SJSA1 (cell line): ENCODE data around the gene SKIC2. TPM values are rescaled to one million over a fixed set of nuclear protein-coding genes. Genes with fewer than 3 reads are reported as not detected.
A peak's percentile ranks its signal among the peaks of the same experiment; 100 is the strongest.
"Not testable (repeated sequence)": the region's sequence is repeated elsewhere in the genome, so short reads cannot be mapped to it uniquely, and the experiment has no call there.

Source experiments
- DNase-seq, 2 experiments: peaks; one replicate each; pipeline ENCODE4 v3.0.0-alpha.2; 2015 to 2020; ENCODE audit warnings: low spot score in 2 of 2, low read depth in 1 of 2
- H3K27ac ChIP-seq: fragments of 250-450 bp; sonication (Bioruptor Pico); 2 replicates; pipeline ENCODE4 v1.5.1; 2020; ENCODE audit warnings: mild to moderate bottlenecking, moderate library complexity
- H3K27me3 ChIP-seq: fragments of 250-450 bp; sonication (Bioruptor Pico); replicated peaks from 2 replicates; pipeline ENCODE4 v1.5.1; 2020; ENCODE audit warnings: mild to moderate bottlenecking, moderate library complexity
- H3K36me3 ChIP-seq: fragments of 250-450 bp; sonication (Bioruptor Pico); 2 replicates; pipeline ENCODE4 v1.5.1; 2020; ENCODE audit warnings: mild to moderate bottlenecking
- H3K4me1 ChIP-seq: fragments of 250-450 bp; sonication (Bioruptor Pico); replicated peaks from 2 replicates; pipeline ENCODE4 v1.6.1; 2021; ENCODE audit warnings: mild to moderate bottlenecking
- H3K4me3 ChIP-seq: fragments of 250-450 bp; sonication (Bioruptor Pico); 2 replicates; pipeline ENCODE4 v1.5.1; 2020; ENCODE audit warnings: mild to moderate bottlenecking
- H3K9me3 ChIP-seq: fragments of 250-450 bp; sonication (Bioruptor Pico); replicated peaks from 2 replicates; pipeline ENCODE4 v1.5.1; 2020; ENCODE audit warnings: mild to moderate bottlenecking
- total RNA-seq: library from RNA; depleted of rRNA; stranded (reverse); fragments of >200 nt; shearing (Covaris generic); gene quantifications from 2 replicates; pipeline ENCODE4 v1.2.3, GENCODE V29; 2014; rRNA removed

SKIC2 gene
- total RNA-seq = 34.5 and 35.5 TPM in 2 replicates

DNA sequence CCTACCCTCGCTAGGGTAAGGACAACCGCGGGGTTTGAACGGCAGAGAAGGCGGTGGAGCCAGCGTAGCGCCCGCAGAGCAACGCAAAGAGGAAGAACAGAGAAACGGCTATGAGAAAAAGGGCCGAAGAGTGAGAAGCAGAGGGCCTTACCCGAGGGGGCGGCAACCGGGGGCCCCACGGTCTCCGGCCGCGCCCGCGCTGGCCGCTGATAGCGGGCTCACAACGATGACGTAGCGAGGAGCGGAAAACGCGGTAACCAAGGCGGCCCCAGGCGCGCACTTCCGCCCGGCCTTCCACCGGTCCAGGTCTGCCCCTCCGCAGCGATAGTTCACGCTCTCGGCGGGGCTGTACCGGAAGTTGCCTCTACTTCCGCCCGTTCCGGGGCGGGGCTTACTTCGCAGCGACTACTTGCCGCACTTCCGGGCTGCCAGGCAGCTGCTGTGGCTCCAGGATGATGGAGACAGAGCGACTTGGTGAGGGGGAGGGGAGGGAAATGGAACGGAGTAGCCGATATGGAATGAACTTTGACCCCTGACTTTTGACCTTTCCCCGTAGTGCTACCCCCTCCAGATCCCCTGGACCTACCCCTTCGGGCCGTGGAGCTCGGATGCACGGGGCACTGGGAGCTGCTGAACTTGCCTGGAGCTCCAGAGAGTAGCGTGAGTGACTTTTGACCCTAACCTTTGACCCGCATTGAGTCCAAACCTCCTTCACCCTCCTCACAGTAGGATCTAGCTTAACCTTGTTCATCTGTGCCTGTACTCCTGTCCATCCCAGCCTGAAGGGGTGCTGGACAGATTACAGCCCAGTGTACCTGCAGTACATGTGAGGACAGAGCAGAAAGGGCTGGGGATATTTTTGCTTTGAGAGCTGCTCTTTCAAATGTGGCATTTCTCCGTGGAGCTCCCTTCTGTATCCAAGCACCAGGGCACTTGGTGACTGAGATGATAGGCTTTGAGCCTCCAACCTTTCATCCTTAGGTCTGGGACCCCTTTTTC, at the start of gene SKIC2, which contains the start of gene NELFE:
TSS of gene SKIC2 (plus strand) at position 435 of the 999 bp plus-strand sequence. CDS start at position 453, 18 bp downstream.
TSS of gene NELFE (minus strand) at position 231 of the 999 bp plus-strand sequence. CDS start 525 bp downstream, outside the sequence.
- H3K4me3 ChIP-seq = peak within 1 kb of the TSS; percentile 58
- DNase-seq = peak; percentile 96 to 99
- H3K27me3 ChIP-seq = no peaks in the 10 kb centered on the region
- H3K9me3 ChIP-seq = no peaks in the 10 kb centered on the region
- H3K4me1 ChIP-seq = peaks cover 19% of the 10 kb centered on the region
- peak within 1 kb of the TSS; percentile 38 for H3K27ac ChIP-seq
- H3K36me3 ChIP-seq = peaks cover 73% of the 10 kb centered on the region

DNA sequence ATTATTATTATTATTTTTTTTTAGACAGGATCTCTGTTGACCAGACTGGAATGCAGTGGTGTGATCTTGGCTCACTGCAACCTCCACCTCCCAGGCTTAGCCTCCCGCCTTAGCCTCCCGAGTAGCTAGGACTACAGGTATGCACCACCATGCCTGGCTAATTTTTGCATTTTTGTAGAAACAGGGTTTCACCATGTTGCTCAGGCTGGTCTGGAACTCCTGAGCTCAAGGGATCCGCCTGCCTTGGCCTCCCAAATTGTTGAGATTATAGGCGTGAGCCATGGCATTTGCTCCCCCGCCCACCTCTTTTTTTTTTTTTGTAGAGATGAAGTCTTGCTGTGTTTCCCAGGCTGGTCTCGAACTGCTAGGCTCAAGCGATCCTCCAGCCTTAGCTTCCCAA, 49.7 kb upstream of the SKIC2 start:
- Histone ChIP-seq H3K27ac (peak overlapping the region; percentile 98), H3K4me1 (peaks cover 43% of the 10 kb centered on the region)
- H3K9me3 ChIP-seq, H3K4me3 ChIP-seq, DNase-seq, H3K27me3 ChIP-seq, H3K36me3 ChIP-seq: not testable (repeated sequence)

DNA sequence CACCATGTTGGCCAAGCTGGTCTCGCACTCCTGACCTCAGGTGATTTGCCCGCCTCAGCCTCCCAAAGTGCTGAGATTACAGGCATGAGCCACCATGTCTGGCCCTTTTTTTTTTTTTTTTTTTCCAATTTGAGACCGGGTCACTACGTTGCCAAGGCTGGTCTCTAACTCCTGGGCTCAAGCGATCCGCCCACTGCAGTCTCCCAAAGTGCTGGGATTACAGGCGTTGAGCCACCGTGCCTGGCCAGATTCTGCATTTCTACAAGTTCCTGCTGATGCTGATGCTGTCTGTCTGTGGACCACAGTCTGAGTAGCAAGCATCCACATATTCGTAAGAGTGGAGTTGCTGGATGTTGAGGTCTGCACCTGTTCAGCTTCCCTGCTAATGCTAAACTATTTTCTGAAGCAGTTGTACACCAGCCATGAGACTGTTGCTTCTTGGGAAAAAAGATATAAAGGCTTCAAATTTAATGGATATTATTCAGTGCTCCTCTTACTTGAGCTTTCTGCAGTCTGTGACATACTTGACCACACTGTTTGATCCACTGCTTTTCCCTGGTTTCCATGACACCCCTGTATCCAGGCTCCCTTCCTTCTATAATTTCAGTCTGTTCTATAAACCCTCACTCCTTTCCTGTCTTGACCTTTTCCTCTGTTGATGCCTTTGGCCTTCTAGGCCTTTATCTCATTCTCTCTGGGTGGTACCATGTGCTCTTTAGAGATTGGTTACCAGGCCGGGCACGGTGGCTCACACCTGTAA, 47.0 kb upstream of the SKIC2 start:
- Histone ChIP-seq H3K4me3 (no peak overlapping the region), H3K4me1 (peaks cover 43% of the 10 kb centered on the region), H3K9me3 (no peaks in the 10 kb centered on the region; the same call in 1 of the 2 replicates), H3K27ac (peak overlapping the region; percentile 98), H3K27me3 (no peaks in the 10 kb centered on the region), H3K36me3 (no peaks in the 10 kb centered on the region)
- DNase-seq = no peak

DNA sequence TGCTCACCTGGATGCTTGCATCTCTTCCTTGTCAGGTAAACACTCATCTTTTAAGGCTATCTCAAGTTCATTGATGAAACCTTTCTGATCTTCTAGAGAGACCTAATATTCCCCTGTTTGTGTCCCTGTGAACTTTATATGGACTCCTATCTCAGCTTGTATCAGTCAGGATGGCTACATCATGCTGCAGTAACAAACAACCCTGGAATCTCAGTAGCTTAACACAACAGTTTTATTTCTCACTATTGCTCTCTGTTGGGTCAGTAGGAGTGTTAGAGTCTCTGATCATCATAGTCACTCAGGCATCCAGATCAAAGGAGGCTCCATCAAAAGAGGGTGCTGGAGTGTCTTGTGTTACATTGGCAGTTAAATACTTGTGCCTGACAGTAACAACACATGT, 43.6 kb upstream of the SKIC2 start:
- no peak for DNase-seq
- no peak overlapping the region for H3K27ac ChIP-seq
- H3K36me3 ChIP-seq = no peaks in the 10 kb centered on the region

DNA sequence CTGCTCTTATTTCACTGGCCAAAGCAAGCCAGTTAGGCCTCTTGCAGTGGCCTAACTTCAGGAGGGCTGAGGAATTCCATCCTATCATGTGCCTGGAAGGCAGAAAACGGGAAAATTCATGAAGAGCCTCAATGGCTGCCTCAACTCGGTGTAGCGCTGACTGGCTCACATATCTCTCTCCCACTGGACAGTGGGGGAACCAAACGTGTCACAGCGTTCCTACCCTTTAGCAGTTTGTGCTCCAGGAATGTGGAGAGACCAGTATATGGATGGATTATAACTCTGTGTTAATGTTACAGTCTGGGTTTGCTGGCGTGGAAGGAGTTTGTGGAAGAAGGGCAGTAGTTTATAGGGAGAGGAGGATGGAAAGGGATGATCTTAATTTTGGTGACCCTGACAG, 43.2 kb upstream of the SKIC2 start:
- Histone ChIP-seq H3K27ac (no peak overlapping the region), H3K9me3 (no peaks in the 10 kb centered on the region), H3K36me3 (no peaks in the 10 kb centered on the region), H3K4me3 (no peak overlapping the region), H3K4me1 (peaks cover 19% of the 10 kb centered on the region), H3K27me3 (no peaks in the 10 kb centered on the region)
- no peak for DNase-seq

More for the DNA sequence above, 43.6 kb upstream of the SKIC2 start:
- peaks cover 19% of the 10 kb centered on the region for H3K4me1 ChIP-seq
- H3K27me3 ChIP-seq = no peaks in the 10 kb centered on the region
- H3K4me3 ChIP-seq = no peak overlapping the region
- H3K9me3 ChIP-seq = no peaks in the 10 kb centered on the region; the same call in 1 of the 2 replicates

DNA sequence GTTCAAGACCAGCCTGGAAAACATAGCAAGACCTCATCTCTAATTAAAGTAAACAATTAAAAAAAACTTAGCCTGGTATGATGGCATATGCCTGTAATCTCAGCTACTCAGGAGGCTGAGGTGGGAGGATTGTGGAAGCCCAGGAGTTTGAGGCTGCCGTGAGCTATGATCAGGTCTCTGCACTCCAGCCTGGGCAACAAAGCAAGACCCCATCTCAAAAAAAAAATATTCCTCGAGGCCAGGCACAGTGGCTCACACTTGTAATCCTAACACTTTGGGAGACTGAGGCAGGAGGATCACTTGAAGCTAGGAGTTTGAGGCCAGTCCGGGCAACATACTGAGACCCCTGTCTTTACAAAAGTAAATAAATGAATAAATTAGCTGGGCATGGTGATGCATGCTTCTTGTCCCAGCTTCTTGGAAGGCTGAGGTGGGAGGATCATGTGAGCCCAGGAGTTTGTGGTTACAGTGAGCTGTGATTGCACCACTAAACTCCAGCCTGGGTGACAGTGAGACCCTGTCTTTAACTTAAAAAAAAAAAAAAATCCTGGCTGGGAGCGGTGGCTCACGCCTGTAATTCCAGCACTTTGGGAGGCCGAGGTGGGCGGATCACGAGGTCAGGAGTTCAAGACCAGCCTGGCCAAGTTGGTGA, 40.8 kb upstream of the SKIC2 start:
- no peaks in the 10 kb centered on the region for H3K36me3 ChIP-seq
- DNase-seq = no peak

DNA sequence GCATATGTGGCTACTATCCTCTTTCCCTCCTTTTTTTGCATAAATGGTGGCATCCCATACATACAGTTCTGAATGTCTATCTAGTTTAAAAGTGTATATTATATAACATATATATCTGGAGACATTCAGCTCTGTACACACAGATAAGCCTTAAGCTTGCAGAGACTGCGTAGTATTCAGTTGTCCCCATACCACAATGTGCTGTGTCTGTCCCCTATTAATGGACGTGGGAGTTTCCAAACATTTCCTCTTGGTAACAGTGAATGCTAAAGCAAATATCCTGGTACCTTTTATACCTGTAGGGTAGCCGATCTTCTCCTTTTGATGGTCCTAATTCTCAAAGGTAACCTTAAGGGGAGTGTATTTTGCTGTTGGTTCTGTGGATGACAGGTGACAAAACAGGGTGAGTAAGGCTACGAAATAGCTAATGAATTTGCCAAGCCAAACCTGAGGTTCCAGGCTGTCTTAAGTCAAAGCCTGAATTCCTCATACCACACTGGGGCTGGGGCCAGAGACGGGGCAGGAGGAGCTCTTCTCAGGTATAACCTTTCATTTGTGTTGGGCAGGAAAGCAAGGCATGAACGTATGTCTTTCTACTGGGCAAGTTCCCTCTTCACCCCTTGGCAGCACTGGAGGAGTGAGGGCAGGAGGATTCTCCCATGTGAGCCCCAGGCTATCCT, 39.2 kb upstream of the SKIC2 start:
- H3K4me3 ChIP-seq = no peak overlapping the region
- no peak for DNase-seq
- no peaks in the 10 kb centered on the region for H3K9me3 ChIP-seq
- H3K36me3 ChIP-seq = no peaks in the 10 kb centered on the region
- peaks cover 6% of the 10 kb centered on the region for H3K4me1 ChIP-seq
- H3K27me3 ChIP-seq = no peaks in the 10 kb centered on the region
- H3K27ac ChIP-seq = no peak overlapping the region

More for the DNA sequence above, 40.8 kb upstream of the SKIC2 start:
- H3K9me3 ChIP-seq = no peaks in the 10 kb centered on the region
- no peak overlapping the region for H3K4me3 ChIP-seq
- H3K27me3 ChIP-seq = no peaks in the 10 kb centered on the region
- H3K4me1 ChIP-seq = peaks cover 6% of the 10 kb centered on the region
- no peak overlapping the region for H3K27ac ChIP-seq

DNA sequence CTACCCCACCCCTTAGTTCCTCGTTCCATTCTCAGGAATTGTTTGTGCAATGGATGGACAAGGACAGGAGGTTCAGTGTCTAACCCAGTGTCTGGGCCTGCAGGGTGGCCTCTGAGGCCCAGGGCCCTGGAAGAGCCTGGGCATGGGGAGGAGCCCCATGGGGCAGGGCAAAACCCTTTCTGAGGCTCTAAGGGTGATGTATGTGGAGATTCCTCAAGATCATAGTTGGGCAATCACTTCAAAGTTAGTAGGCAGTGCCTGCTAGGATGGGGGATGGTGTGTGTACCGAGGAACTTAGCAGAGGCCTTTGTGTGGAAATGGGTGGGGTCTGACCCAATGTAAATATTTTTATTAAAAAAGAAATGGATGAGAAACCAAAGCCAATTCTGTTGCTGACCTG, 38.2 kb upstream of the SKIC2 start:
- no peak for DNase-seq
- no peak overlapping the region for H3K27ac ChIP-seq

DNA sequence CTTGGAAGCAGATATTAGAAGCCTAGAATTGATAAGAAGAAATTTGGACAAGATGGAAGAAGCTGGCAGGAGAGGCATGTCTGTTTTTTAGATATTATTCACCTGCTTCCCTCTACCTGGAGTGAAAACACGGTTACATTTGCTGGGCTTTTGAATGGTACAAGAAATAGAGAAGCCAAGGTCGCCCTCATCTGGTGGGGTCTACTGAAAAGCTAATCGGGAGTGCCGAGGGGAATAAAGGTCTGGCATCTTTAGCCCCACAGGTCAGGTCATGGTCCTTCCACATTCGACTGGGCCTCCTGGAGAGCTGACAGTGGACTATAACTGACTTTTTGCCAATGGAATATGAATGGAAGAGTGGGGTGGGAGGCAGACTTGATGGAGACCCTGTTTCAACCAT, 36.0 kb upstream of the SKIC2 start:
- no peaks in the 10 kb centered on the region for H3K36me3 ChIP-seq
- H3K4me1 ChIP-seq = peaks cover 6% of the 10 kb centered on the region
- H3K9me3 ChIP-seq = no peaks in the 10 kb centered on the region
- no peaks in the 10 kb centered on the region for H3K27me3 ChIP-seq
- H3K4me3 ChIP-seq = no peak overlapping the region
- H3K27ac ChIP-seq = no peak overlapping the region
- no peak for DNase-seq

More for the DNA sequence above, 38.2 kb upstream of the SKIC2 start:
- H3K9me3 ChIP-seq = no peaks in the 10 kb centered on the region
- H3K4me3 ChIP-seq = no peak overlapping the region
- peaks cover 6% of the 10 kb centered on the region for H3K4me1 ChIP-seq
- no peaks in the 10 kb centered on the region for H3K36me3 ChIP-seq
- H3K27me3 ChIP-seq = no peaks in the 10 kb centered on the region

DNA sequence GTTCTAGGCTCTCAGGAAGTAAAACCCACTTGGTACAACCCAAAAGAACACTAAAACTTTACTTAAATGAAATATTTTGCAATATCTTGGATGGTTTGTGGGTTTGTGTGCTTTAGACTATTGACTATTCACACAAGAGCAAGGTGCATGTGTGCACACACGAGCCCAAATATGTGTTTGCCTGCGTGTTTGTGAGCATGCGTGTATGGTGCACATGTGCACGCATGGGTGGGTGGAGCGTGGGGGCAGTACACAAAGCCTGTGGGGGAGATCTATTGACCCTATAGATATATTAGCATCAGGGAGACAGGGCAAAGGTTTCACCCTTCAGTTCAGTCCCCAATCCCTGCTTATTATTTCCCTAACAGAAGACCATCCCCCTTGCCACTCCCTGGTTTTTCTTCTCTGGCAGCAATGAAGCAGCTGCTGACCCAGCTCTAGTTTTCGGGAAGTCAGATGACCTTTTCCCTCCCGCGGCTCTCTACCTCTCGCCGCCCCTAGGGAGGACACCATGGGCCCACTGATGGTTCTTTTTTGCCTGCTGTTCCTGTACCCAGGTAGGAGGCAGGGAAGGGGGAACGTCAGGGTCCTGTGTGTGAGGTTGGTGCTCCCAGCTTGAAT, 31.6 kb upstream of the SKIC2 start, which contains the start of gene C2:
TSS of gene C2 (plus strand) at position 476 of the 621 bp plus-strand sequence. CDS start at position 512, 36 bp downstream.
- Histone ChIP-seq H3K4me3 (no peak within 1 kb of the TSS), H3K27me3 (no peaks in the 10 kb centered on the region), H3K36me3 (no peaks in the 10 kb centered on the region)

DNA sequence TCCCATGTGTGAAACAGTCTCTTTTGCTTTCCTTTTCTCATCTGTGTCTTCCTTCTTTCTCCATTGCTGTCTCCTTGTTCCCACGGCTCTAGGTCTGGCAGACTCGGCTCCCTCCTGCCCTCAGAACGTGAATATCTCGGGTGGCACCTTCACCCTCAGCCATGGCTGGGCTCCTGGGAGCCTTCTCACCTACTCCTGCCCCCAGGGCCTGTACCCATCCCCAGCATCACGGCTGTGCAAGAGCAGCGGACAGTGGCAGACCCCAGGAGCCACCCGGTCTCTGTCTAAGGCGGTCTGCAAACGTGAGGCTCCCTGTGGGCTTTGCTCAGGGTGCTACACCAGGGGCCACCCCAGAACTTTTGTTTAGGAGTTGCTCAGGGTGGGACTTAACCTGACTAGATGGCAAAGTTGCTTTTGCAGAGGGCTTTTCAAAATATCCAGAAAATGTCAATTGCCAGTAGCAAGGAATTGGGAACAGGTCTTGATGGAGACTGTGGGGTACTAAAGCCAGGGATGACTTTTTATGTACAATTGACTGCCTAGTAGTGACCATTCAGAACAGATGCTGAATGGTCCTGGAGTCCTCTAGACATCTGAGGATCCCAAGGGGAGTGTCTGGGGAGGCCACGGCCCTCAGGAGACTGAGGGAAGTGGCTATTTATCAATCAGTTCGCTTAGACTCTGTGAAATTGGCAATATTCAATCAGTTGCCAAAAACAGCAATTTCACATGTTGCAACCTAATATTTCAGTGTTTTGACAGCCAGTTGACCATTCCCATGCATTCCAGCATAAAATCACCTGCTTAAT, 30.9 kb upstream of the SKIC2 start:
- Histone ChIP-seq H3K27me3 (no peaks in the 10 kb centered on the region), H3K4me1 (no peaks in the 10 kb centered on the region), H3K27ac (no peak overlapping the region), H3K9me3 (no peaks in the 10 kb centered on the region), H3K4me3 (no peak overlapping the region), H3K36me3 (no peaks in the 10 kb centered on the region)
- no peak for DNase-seq

More for the DNA sequence above, 31.6 kb upstream of the SKIC2 start, which contains the start of gene C2:
- Histone ChIP-seq H3K9me3 (no peaks in the 10 kb centered on the region), H3K4me1 (no peaks in the 10 kb centered on the region), H3K27ac (no peak within 1 kb of the TSS)
- no peak for DNase-seq

DNA sequence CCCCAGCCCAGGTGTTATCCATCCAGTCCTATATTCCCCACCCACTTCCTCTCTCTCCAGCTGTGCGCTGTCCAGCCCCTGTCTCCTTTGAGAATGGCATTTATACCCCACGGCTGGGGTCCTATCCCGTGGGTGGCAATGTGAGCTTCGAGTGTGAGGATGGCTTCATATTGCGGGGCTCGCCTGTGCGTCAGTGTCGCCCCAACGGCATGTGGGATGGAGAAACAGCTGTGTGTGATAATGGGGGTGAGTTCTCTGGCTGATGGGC, 30.4 kb upstream of the SKIC2 start:
- Histone ChIP-seq H3K27ac (no peak overlapping the region), H3K4me1 (no peaks in the 10 kb centered on the region), H3K36me3 (no peaks in the 10 kb centered on the region), H3K9me3 (no peaks in the 10 kb centered on the region), H3K27me3 (no peaks in the 10 kb centered on the region), H3K4me3 (no peak overlapping the region)
- no peak for DNase-seq
